ENCODE data around the gene CASZ1.

Gene CASZ1

DNA sequence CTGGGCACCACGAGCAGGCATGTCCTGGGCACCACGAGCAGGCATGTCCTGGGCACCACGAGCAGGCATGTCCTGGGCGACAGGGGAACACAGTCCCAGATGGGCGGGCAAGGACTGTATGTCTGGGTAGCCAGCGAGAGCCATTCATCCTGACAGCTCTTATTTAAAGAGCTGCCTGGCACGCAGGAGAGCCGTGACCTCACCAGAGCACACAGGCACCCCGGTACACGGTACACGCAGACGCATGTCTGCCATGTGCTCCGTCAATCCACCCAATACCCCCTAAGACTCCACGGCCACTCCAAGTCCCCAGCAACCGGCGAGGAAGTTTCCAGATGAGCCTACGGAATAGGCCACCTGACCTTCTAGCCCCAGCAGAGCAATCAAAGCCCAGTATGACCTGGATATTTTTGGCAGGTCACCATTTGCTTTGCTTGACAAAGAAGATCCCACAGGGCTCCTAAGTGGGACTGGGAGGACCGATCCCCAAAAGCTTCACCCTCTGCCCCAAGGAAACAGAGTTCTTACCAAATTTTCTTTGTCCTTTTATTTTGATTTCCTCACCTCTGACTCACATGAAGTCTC, 51.7 kb downstream of the CASZ1 start:
- no peak for DNase-seq

DNA sequence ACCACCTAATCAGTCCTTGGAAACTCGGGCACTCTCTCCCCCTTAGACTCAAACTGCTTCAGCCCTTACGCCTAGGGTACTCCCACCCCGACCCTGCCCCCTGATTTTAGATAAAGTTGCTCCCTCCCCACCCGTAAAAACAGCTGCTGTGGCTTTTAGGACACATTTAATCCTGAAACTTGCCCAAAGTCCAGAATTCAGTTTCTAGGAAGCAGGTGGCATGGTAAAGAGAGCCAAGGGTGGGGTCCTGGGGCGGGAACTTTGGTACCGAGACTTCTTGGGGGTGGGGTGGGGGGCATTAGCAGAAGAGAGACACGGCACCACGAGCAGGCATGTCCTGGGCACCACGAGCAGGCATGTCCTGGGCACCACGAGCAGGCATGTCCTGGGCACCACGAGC, 52.4 kb downstream of the CASZ1 start:
- DNase-seq: no peak

DNA sequence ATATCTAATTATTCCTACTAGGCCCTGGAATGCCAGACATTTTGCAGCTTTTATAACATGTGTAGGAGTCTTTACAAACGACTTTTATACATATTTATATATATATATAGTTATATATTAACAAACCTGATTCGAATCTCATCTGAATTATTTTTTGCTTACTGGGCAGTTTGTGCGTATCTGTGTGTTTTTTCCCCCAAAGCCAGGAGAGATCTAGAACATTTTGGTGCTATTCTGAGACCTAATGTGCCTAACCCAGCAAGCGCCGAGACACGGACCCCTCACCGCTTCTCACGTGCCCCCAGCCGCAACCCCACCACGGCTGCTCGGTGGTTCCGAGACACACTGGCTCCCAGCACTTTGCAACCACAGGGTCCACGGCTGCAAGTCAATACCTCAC, 54.8 kb downstream of the CASZ1 start:
- no peak for DNase-seq

DNA sequence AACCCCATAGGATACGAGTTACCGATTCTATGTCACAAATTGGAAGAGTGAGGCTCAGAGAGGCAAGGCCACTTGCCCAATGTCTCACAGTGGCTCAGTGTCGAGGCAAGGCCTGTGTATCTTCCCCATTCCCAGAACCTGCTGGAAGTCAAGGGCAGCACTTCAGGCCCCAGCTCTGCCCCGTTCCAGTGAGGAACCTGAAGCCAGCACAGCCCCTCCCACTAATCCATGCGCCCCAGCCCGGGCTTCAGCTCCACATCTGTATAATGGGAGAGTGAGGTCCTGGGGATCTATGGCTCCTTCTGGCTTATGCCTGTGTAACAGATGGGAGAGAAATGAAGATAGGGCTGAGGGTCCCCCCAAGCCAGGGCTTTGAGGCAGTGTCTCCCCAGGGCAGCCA, 56.3 kb downstream of the CASZ1 start:
- DNase-seq: no peak

DNA sequence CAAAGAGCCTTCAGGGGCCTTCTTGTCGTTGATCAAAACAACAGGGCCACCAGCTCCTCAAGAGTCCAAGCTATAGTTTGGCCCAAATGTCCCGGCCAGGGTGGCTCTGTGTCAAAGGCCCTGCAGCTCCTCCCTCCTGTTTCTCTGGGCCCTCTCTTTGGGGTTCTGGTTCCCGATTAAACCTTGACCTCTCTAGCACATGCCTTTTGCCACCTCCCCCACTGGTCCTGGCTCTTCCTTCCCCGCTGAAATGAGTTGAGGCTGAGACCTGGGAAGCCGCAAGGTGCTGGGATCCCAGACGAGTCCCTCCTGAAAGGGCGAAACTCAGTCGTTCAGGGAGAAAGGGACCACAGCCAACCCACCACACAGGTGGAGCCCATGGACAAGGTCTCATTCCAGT, 56.9 kb downstream of the CASZ1 start:
- DNase-seq: no peak

DNA sequence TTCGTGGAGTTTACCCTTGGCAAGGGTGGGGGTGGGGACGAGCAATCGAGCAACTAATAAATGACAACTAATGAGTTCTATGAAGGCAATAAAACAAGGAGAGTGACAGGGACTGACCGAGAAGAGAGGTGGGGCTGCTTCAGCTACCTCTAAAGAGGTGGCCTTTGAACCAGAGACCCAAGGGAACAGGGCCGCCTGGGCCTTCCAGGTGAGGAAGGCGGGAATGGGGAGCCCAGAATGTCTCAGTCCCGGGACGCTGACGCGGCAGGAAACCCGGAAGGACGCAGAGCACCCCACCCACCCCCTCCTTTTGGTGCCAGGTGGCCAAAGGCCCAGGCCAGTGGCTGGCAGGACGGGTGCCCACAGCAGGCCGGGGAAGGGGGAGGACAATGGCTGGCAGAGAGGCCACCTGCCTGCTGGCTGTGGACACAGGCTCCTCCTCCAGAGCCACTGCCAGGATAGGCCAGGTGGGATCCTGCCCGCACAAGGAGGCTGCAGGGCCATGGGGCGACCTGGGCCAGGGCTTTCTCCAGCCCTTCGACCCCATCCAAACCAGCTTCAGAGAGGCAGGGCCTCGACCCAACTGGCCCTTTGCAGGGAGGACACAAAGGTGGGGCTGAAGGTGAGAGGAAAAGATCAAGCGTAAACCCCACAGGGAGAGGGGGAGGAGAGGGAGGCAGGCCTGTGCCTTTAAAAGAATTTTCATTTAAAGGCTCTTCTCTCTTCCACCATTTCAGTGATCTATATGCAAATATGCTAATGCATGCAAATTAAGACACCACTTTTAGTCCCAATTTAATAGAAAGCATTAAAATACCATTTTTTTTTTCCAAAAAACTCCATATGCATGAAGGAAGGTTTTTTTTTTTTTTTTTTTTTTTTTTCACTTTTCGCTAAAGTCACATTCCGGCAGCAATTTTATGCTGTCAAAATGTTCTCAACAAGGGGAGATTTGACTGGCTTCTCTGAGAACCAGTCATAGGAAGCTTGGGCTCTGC, 58.1 kb downstream of the CASZ1 start:
- no peak for DNase-seq

DNA sequence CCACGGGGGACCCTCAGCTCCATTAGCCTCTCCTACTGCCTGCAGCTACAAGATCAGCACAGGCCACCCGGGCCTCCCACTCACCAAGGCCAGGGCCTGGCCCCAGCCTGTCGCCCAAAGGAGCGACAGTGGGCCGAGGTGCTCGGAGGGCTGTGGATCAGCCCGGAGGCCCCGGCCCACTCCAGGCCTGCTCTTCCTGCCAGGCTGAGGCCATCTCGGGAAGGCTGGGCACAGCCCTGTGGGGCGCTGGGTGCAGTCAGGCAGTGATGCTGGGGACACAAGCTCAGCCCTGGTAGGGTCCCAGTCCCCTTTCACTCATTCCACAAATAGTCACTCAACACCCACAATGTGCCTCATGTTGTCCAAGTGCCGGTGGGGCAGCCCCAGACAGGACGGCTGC, 58.8 kb downstream of the CASZ1 start:
- no peak for DNase-seq

DNA sequence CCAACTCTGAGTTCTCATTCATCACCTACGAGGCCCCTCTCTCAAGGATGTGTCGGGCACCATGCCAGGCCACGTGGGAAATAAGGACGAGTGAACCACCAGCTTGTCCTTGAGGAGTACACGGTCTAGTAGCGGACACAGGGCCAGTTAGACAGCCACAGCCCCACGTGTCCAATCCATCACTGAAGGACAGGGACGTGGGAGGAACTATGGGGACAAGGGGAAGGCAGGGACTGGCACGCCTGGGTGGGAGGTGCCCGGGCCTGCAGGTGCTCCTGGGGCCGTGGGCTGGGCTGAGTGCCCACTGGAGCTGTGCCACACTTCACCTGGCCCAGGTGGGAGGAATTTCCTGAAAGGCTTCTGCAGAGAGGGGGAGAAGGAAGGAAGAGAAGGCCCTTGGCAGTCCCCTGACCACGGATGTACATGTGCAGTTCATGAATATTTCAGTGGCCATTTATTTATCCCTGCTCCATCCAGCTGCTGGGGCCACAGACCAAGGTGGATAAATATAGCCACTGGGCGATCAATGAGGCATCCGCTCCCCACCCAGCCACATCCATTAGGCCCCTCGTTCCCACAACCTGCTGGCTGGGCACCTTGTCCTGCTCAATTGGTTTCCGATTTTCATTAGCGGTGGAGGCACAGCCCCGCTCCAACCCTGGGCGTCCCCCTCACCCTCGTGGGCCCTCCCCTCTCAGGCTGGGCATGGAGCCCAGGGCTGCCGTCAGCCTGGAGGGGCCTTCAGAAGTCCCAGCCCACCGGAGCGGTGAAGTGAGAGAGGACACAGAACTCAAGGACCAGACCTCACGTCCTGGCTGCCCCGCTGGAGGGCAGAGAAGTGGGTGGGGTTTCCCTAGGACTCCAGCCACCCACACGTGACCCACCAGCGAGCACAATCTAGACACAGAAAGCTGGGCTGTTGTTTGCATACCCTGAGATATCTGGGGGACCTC, 59.5 kb downstream of the CASZ1 start:
- no peak for DNase-seq

DNA sequence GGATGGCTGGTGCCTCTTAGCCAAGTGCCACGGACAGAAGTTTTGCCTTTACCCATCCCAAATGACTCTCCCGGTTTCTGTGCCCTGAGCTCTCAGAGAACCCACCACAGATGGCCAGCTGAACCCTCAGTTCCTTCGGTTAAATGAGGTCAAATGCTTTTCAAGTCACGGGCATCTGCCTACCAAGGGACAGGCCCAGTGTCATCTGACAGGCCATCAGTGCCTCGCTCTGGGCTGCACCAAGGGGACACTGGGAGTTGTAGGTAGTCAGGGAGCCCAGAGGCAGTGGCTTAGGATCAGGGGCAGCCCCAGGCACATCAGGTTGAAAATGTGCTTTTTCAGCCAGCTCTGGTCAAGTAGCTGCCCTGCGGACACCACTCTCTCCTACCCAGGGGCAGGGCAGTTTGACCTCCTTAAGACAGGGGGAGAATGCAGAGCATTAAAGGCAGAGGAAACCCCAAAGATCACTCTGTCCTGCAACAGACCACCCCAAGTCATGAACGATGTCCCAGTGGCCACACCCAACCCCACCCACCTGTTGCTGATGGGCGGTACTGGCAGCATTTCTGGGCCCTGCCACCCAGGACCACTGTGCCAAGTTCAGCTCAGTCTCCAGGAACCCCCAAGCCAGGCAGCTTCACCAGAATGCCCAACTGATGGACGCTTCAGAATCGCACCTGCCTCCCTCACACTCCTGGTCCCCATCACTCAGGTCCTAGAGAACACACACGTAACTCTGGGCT, 60.7 kb downstream of the CASZ1 start:
- no peak for DNase-seq

DNA sequence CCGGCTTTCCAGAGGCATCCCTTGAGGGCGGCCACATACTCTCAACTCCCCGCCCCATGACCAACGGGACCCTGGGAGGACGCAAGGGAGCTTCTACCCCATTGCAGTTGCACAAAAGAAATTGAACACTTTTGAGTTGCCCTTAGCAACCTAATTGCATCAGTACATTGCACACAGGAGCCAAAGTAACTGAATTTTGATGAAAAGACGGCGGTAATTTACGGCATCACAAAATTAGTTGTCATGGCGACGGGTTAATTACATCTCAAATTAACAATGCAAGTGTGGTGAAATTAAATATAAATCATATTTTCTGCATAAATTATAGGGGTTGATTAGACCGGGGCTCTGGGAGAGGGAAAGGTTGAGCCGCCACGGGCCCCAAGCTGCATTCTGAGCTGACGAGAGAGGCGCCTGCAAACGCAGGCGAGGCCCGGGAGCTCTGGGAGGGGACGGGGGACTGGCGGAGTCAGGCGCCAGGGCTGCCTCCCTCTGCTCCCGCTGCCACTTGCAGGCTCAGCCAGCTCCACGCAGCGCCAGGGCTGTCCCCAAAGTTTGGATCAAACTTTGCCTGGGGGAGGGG, 61.4 kb downstream of the CASZ1 start:
- DNase-seq: no peak

DNA sequence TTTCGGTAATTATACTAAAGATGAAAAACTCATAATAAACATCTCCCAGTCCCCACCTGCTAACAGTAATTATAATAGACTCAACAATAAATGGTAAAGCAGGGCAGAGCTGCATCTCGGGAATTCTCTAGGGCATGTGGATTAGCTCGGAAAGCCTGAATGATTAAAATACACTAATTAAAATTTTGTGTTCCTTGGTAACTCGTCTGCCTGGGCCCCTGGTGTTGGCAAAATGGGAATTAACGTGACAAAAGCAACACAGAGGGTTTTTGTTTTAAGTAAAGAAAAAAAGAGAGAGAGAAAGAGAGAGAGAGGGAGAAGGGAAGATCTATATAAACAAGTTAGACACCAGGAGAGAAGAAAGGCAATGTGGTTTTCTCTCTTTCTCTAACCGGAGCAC, 62.1 kb downstream of the CASZ1 start:
- DNase-seq: no peak

DNA sequence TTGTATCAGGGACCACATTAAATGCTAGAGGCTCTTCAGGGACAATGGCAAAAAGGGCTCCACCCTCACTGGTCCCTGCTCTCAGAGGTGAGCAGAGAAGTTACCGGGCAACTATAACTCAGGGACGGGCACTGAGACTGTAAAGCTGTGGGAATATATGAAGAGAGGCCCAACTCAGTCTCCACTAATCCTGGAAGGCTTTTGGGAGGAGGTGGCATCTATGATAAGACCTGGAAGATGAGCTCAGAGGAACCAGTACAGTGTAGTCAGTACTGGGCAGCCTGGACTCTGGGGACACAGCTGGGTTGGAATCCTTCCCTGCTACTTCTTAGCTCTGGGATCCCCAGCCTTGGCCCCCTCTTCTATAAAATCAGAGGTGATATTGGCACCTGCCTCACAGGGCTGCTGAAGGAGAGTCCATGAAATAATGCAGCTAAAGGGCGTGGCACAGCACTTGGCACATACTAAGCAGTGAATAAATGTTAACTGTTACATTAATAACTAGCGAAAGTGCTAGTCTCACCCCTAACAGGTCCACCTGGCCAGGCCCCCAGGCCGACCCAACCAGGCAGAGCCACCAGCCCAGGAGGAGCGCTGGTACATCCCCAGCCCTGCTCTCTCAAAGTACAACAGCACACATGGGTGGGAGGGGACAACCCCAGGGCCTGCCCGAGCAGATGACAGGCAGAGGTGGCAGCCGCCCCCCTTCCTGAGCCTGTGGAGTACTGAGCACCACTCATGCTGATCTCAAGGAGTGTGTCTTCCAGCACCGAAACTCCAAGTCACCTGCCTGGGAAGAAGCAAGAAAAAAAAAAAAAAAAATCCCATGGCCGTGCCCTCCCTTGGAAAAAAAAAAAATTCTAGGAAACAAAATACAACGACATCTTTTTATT, 62.7 kb downstream of the CASZ1 start:
- DNase-seq: no peak

DNA sequence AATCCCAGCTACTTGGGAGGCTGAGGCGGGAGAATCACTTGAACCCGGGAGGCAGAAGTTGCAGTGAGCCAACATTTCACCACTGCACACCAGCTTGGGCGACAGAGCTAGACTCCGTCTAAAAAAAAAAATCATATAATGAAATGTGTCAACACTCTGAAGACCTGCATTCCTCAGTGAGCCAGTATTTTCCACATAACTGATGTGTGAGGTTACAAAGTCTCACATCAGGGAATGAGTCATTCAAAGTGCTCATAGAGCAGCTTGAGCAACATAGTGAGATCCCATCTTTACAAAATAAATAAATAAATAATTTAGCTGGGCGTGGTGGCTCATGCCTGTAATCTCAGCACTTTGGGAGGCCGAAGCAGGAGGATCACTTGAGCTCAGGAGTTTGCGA, 65.5 kb downstream of the CASZ1 start:
- DNase-seq: no peak

DNA sequence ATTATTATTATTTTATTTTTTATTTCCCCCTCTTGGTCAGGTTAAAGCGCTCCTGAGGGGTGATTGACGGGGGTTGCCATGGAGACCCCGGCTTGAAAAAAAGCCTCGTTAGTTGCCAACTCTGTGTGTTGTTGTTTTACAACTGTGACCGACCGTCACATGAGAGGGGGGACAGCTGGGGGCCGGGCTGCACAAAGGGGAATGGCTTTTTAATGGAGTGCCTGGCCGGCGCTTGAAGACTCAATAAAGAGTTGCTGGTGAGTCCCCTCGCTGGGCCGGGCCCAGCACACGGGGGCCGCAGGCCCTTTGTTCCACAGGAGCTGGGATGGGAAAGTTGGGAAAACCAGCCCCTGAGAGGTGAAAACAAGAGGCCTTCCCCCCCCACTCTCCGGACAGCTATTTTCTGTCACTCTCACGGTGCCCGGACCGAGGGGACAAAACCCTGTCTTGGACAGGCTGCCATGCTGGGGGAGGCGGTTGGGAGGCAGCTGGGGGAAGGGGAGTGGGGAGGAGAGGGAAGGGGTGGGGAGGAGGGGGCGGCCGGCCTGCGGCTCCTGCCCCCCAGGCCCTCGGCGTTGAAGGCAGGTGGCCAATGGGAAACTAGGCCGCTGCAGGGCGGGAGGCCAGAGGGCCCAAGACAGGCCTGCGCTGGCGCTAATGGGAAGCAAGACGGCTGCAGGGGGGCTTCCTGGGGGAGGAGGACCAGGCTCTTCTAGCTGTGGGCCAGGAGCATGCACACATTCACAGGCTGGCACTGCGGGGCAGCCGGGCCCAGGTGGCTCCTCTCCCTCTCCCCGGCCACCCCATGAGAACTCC, 67.6 kb downstream of the CASZ1 start:
- DNase-seq: no peak

DNA sequence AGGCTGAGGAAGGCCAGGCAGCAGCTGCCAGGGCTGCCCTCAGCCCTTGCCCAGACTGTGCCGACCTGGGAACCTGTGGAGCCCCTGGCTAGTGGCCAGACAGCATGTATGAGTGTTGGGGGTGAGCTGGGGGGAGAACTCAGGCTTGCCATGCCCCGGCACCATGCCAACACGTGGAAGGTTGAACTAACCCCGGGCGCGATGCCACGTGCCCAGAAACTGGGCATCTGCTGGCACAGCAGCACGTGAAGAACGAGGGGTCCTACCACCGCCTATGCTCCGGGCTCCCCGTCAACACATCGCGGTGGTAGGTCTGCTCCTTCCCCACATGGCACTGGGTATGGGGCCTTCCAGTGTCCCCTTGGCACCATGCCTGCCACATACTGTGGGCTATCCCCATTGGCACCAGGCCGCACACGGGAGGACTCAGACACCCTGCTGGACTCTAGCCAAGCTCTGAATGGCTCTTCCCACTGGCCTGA, 68.7 kb downstream of the CASZ1 start:
- no peak for DNase-seq

DNA sequence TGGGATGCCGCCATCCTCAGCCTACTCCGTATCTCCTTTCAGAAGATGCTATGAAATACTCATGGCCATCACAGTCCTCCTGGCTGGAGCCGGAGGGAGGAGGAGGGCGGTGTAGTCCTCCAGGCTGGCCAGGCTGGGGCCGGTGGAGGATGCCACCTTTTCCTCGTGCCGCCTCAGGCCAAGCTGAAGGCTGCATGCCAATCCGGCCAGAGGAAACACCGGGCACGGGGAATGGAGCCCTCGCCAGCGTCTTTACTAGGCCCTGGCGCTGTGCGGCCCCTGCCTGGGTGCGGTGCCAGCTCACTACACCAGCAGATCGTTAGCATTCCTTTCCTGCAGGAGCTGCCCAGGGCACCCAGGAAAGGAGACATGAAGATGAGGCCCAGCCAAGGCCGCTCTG, 70.1 kb downstream of the CASZ1 start:
- no peak for DNase-seq

DNA sequence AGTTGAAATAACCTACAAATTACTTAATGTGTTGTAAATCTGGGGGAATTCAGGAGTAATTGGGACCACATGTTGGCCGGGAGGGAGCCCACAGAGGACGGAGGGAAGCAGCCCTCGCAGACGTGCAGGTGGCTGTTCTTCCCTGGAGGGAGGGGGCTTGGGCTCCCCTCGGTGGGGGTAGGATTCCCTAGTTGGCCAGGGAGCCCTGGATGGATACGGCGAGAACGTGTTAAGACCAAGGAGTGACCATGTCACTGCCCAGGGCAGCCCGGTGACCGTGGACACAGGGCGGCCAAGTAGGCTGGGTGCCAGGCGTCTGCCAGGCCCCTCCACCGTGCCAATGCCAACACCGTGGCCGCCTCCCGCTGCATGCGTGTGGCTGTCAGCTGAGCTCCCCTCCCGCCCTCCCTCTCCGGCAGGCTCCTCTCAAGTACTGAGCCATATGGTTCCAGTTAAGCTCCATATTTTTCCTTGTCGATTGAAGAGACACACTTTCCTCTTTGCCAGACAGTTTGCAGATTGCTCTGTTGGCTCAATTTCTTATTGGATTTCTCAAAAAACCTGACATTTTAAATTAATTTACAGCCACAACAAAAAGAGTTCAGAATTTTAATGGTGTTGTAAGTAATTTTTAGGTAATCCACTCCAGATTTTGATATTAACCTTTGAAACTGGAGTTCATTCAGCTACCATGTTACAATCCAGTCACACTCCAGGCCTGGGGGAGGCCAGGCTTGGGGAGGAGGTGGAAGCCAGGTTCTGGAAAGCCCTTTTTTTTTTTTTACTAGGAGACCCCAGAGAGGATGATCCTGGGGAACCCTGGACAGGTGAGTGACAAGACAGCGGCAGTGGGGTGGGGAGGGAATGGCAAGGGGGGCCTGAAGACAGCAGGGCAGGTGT, 71.2 kb downstream of the CASZ1 start:
- no peak for DNase-seq

DNA sequence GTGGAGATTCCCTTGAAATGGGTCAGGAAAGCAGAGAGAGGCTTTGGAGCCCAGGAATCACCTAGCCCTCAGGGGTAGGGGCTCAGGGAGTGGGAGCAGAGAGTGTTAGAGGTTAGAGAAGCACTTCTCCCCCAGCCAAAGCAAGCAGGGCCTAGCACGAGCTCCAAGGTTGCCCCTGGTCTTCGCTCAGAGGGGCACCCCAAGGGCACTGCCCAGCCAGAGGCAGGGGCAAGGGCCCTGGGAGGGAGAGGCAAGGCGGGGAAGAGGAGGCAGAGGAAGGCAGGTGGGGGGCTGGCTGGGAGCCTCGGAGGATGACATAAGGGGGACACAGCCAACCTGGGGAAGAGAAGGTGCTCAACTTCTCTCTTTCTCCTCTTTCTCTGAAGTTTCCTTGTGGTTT, 71.9 kb downstream of the CASZ1 start:
- DNase-seq: no peak

DNA sequence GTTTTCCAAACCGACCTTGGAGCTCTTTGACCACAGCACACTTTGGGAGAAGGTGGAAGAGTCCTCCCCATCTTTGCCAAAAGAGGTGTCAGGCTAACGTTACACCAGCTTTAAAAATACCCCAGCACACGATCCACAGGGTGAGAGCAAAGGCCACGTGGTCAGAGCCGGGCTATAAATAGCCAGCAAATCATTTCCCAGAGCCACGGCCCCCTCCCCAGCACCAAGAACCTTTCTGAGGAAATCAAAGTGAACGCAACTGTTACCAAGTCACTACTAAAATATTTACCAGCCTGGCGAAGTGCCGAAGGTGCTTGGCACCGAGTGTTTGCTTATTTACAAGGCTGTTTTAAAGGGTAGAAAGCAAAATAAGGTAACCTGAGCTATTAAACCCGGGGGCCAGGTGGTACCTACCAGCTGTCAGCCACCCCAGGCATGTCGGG, 72.4 kb downstream of the CASZ1 start:
- no peak for DNase-seq

Measured in CD4-positive, alpha-beta T cell treated with Interleukin-4 for 1 hour (primary cell).